ENCODE results near the gene SH3PXD2B. TPM values are rescaled to one million over a fixed set of nuclear protein-coding genes. Genes with fewer than 3 reads are reported as not detected.

The SH3PXD2B gene
- total and polyA plus RNA-seq, 8 donors: 4.2 to 24.9 (median 11.0) TPM

DNA sequence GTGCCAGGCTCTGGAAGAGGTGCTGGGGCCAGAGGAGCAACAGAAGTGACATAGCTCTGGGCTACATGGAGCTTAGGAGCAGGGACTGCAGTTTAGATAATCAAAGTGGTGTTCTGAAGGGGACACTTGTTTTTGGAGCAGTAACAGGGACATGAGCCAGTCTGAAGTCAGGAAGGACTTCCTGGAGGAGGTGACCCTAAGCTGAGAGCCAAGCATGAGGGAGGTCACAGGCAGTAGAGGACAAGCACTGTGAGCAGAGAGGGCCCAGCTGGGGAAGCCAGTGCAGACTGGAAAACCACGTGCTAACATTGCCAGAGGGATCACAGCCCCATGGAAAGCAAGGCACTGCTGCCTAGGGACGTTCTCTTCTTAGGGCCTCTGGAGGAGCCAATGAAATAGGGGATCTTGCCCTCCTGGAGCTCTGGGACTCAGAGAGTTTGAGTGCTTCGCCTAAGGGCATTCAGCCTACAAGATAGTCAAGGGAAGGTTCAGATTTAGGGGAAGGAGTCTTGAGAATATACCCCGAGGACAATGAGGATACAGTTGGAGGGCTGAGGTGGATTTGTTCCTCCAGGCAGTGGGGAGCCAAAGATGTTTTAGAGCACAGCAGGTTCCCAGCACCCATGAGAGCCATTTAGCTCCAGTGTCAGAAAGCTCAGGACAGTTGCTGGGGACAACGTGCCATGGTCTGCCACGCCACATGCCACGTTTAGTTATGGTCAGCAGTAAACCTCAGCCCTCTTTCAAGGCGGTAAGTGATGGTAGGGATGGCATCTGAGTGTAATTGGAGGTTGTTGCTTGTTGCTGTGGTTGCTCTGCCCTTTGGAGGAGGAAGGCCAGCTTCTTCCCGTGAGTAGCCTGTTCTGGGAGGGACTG lies 40.5 kb upstream of the SH3PXD2B start:
- Histone ChIP-seq H3K4me1 (no peaks in the 10 kb centered on the region), H3K27me3 (no peaks in the 10 kb centered on the region), H3K36me3 (no peaks in the 10 kb centered on the region), H3K9me3 (no peaks in the 10 kb centered on the region), H3K4me3 (no peak overlapping the region), H3K27ac (no peak overlapping the region)
- 77 to 84% methylated on average over 9 of the region's 9 CpGs for WGBS, 2 donors
- no peak for FAIRE-seq
- peak in 1 of 6 donors; percentile 25 for DNase-seq
- ATAC-seq: no peak
- TF ChIP-seq, protein P1, sequence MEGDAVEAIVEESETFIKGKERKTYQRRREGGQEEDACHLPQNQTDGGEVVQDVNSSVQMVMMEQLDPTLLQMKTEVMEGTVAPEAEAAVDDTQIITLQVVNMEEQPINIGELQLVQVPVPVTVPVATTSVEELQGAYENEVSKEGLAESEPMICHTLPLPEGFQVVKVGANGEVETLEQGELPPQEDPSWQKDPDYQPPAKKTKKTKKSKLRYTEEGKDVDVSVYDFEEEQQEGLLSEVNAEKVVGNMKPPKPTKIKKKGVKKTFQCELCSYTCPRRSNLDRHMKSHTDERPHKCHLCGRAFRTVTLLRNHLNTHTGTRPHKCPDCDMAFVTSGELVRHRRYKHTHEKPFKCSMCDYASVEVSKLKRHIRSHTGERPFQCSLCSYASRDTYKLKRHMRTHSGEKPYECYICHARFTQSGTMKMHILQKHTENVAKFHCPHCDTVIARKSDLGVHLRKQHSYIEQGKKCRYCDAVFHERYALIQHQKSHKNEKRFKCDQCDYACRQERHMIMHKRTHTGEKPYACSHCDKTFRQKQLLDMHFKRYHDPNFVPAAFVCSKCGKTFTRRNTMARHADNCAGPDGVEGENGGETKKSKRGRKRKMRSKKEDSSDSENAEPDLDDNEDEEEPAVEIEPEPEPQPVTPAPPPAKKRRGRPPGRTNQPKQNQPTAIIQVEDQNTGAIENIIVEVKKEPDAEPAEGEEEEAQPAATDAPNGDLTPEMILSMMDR (IDR thresholded peaks at IDR 0.05): no peak
- intact Hi-C loops (cut with DNase I): loop anchor here in 1 of 3 donors (10.0 kb wide), 1 partner anchor 430 kb away; no protein-coding TSS in a partner anchor

DNA sequence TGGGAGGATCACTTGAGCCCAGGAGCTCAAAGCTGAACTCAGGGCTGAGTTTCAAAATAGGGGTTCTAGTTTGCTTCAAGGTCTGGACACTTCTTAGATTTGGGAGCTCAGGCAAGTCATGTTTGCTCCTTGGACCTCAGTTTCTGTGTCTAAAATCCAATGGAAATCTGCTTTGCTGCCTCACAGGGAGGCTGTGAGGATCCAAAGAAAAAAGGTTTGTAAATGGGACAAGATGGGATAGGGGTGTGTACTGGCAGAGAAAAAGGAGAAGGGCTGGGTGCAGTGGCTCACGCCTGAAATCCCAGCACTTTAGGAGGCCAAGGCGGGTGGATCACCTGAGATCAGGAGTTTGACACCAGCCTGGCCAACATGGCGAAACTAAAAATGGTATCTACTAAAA lies 39.6 kb upstream of the SH3PXD2B start:
- FAIRE-seq (no peak), ATAC-seq (no peak), DNase-seq (no peak)
- intact Hi-C loops (cut with DNase I): loop anchor here in 1 of 3 donors (10.0 kb wide), 1 partner anchor 431 kb away; no protein-coding TSS in a partner anchor
- Histone ChIP-seq H3K36me3 (no peaks in the 10 kb centered on the region), H3K27me3 (no peaks in the 10 kb centered on the region), H3K27ac (no peak overlapping the region), H3K4me1 (no peaks in the 10 kb centered on the region), H3K4me3 (no peak overlapping the region), H3K9me3 (no peaks in the 10 kb centered on the region)
- TF ChIP-seq, protein P1 (IDR thresholded peaks at IDR 0.05): no peak
- 87 to 95% methylated on average over 3 of the region's 3 CpGs for WGBS, 2 donors

DNA sequence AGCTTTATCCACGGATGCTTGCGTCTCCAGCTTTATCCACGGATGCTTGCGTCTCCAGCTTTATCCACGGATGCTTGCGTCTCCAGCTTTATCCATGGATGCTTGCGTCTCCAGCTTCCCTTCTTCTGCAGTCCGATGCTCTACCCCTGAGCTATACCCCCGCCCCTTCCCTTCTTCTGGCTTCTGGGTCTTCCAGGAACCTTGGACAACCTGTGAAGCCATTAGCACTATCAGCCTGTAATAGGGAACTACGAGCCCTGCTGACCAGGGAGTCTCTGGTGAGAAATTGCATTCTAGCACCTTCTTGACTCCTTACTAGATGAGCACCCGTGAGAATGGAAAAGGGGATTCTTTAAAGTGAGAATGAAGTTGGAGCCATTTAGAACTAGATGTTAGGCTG lies 39.1 kb upstream of the SH3PXD2B start:
- DNase-seq (peak in 1 of 6 donors; percentile 8), FAIRE-seq (no peak), ATAC-seq (no peak)
- Histone ChIP-seq H3K9me3 (no peaks in the 10 kb centered on the region), H3K27ac (no peak overlapping the region), H3K4me1 (no peaks in the 10 kb centered on the region), H3K36me3 (no peaks in the 10 kb centered on the region), H3K27me3 (no peaks in the 10 kb centered on the region), H3K4me3 (no peak overlapping the region)
- TF ChIP-seq, protein P1 (IDR thresholded peaks at IDR 0.05): no peak
- intact Hi-C loops (cut with DNase I): loop anchor here in 1 of 3 donors (10.0 kb wide), 1 partner anchor 431 kb away; no protein-coding TSS in a partner anchor
- WGBS, 2 donors: 79 to 83% methylated on average over 9 to 11 of the region's 11 CpGs

DNA sequence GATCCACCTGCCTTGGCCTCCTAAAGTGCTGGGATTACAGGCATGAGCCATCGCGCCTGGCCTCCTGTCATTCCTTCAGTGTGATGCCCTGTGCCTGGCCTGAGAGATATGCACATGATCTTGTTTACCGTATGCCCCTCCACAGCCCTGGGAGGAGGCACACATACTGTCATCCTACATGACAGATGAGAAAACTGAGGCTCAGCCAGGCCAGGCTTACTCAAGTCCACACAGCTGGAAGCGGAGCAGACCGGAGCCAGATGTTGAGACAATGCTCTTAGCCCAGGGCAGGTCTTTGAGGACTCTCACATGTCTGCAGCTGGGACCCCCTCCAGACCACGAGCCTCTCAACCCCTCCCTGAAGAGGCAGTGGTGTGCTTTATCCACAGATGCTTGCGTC lies 38.7 kb upstream of the SH3PXD2B start:
- WGBS, 2 donors: 78 to 84% methylated on average over 7 of the region's 7 CpGs
- H3K36me3 ChIP-seq: no peaks in the 10 kb centered on the region
- FAIRE-seq (no peak), ATAC-seq (no peak), DNase-seq (peak in 1 of 6 donors; percentile 21)
- no peak overlapping the region for H3K4me3 ChIP-seq
- no peaks in the 10 kb centered on the region for H3K9me3 ChIP-seq
- TF ChIP-seq, protein P1 (IDR thresholded peaks at IDR 0.05): no peak
- no peak overlapping the region for H3K27ac ChIP-seq
- intact Hi-C loops (cut with DNase I): loop anchor here in 1 of 3 donors (10.0 kb wide), 1 partner anchor 432 kb away; no protein-coding TSS in a partner anchor
- H3K27me3 ChIP-seq: no peaks in the 10 kb centered on the region
- no peaks in the 10 kb centered on the region for H3K4me1 ChIP-seq
